HG03460 (cell line): ENCODE data around the gene PAPPA.

Experiments used
- ATAC-seq: cut with Tn5 transposase; IDR thresholded peaks from one replicate; pipeline ENCODE4 v1.9.1; 2021; ENCODE audit not compliant: unreplicated experiment

The PAPPA gene

GRCh38 chr9:116271340-116271739, 117.7 kb downstream of the PAPPA start:
- no peak for ATAC-seq

DNA sequence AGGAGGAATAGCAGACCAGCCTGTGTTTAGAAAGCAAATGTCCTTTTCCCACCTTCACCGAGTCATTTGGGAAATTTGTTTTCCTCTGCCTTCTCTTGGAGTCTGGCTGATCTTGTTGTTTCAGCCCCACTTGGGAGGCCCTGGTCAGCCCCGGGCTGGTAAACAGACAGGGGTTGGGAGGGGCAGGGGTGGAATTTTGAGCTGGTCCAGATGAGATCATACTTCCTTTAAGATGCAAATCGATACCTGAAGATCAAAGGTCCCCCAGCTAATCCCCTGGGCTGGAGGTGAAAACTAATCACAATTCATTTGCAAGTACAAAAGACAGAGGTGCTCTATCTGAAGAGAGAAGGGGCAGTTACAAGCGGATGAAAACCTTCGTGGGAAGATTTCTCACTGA, 118.4 kb downstream of the PAPPA start:
- no peak for ATAC-seq

DNA sequence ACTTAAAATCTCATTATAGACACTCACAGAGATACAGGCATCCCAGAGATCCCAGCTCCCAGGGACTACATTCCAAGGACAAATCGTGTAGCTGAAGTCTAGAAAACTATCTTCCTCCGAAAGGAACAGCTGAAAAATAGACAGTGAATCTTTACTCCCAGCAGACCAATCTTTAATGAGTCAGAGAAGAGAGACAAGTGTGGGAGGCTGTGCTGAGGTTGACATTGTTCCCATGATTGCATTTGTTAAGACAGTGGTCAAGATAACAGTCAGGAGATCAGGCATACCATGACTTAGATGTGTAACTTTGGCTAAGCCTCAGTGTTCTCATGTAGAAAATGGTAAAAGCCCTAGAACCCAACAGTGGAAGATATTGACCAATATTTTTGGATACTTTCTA, 120.7 kb downstream of the PAPPA start:
- no peak for ATAC-seq

- ATAC-seq = no peak
Measured at GRCh38 chr9:116275418-116276195, 122.0 kb downstream of the PAPPA start.

GRCh38 chr9:116276196-116276493, 122.6 kb downstream of the PAPPA start:
- no peak for ATAC-seq

DNA sequence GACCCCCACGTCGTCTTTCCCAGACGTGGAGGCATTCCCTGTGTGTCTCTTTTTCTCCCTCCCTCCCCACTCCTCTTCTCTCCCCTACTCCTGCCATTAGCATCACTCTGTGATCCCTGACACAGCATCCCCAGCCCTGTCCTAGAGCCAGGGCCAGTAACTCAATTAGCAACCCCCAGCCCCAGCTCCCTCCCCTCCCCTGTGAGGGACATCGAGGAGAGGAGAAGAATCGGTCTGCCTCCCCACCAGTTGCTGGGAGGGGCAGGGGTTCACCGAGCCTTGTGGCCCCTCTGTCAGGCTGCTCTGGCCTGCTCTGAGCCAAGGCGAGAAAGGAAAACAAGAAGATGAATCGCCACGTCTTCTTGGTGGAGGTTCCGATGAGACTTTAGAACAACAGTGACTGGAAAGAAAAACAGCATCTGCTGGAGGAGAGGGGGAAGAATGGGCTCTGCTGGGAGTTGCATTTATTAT, 123.1 kb downstream of the PAPPA start:
- no peak for ATAC-seq

DNA sequence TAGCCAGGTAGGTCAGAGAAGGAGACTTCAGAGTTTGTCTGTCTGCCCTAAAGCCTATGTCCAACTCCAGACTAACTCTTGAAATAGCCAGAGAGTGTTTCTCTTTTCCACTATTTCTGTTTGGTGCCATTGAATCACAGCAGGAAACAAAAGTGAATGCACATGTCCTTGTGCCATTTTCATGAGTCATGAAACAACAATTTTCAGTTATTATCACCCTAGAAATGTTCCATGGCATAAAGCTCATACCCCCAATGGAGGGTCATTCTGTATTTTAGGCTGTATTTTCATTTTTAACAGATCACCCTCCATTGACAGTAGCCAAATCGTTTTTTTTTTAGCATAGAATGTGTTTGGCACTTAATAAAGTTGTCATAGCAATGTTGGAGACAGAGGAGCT, 124.7 kb downstream of the PAPPA start:
- ATAC-seq = no peak

DNA sequence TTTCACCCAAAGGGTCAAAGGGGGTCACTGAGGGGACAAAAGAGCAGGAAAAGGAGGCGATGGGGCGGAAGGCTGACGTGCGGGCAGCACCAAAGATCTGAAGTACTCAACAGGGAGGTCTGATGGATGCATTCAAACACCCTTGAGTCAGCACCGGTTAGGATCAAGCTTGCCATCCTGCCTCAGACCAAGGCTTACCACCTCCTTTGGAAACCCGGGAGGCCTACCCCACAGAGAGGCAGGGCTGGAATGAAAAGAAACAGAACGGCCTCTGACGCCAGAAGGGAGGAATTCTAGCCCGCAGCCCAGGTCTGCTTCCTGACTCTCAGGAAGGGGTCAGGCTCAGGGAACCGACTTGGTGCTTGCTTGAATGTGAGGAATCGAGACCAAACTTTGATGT, 125.6 kb downstream of the PAPPA start:
- no peak for ATAC-seq

DNA sequence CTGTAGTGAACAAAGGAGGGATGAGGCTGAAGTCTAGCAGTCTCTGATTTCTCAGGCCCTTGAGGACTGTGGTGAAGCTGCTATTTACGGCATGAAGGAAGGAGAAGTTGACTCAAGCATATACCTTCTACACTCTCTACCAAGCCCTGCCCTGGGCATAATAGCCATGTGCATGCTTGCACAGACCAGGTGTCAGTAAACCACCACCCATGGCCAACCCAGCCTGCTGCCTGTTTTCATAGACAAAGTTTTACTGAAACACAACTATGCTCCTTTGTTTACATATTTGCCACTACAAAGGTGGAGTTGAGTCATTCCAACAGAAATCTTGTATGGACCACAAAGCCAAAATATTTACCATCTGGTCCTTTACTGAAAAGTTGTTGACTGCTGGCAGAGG, 126.9 kb downstream of the PAPPA start:
- ATAC-seq = no peak

- ATAC-seq = no peak
Measured at GRCh38 chr9:116282597-116282996, 129.0 kb downstream of the PAPPA start.

- no peak for ATAC-seq
Measured at GRCh38 chr9:116284518-116284917, 130.9 kb downstream of the PAPPA start.

DNA sequence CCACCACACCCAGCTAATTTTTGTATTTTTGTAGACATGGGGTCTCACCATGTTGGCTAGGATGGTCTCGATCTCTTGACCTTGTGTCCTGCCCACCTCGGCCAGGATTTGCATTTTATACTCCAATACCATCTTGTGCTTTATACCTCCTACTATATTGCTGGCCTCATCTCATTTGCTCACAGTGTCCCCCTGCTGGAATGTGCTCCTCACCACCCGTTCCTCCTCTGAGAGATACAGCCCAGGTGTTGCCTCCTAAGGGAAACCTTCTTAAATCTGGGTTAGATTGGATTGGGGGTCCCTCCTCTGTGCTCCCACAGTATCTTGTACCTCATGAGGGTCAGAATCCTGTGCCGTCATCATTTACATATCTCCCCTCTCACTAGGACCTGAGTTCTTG, 131.7 kb downstream of the PAPPA start:
- ATAC-seq = no peak

DNA sequence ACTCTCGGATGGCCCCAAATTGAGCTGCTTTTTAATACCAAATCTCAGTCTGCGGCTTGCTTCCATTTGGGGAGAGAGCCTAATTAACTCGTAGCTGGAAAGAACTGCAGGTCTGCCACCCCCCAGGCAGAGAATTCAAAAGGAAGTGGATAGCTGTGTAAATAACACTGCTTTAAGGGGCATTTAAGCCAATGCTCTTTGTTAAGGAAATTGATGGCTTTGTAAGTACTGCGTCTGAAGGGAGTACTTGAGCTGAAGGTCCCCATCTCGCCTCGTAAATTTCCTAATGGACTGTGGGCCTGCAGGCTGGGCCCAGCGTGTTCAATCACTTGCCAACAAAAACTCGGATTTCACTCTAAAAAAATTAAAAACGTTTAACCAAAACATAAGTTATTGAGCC, 132.7 kb downstream of the PAPPA start:
- no peak for ATAC-seq

- ATAC-seq = no peak
Measured at GRCh38 chr9:116287721-116288120, 134.1 kb downstream of the PAPPA start.

- ATAC-seq = no peak
Measured at GRCh38 chr9:116288658-116289057, 135.1 kb downstream of the PAPPA start.

- ATAC-seq = no peak
Measured at GRCh38 chr9:116297346-116297745, 143.8 kb downstream of the PAPPA start.

- no peak for ATAC-seq
Measured at GRCh38 chr9:116298249-116298648, 144.7 kb downstream of the PAPPA start.

- ATAC-seq = no peak
Measured at GRCh38 chr9:116298878-116299391, 145.3 kb downstream of the PAPPA start.

- no peak for ATAC-seq
Measured at GRCh38 chr9:116300360-116300870, 146.8 kb downstream of the PAPPA start.

DNA sequence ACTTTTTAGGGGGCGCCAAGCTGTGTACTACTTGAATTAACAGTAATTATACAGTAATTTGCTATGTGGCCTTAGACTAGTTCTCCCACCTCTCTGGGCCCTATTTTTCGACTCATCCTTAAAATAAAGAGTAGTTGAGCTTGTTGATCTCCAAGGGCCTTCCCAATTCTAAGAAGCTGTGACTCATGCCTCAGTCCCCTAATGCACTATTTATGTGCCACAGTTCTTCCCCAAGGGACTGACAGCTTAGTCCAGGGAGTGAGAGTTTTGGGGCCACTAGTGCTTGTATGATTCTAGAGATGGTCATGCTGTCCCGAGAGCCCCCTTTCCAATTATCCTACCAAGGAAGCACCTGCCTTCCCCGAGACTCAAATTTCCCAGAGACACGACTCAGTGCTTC, 149.7 kb downstream of the PAPPA start:
- ATAC-seq = no peak

DNA sequence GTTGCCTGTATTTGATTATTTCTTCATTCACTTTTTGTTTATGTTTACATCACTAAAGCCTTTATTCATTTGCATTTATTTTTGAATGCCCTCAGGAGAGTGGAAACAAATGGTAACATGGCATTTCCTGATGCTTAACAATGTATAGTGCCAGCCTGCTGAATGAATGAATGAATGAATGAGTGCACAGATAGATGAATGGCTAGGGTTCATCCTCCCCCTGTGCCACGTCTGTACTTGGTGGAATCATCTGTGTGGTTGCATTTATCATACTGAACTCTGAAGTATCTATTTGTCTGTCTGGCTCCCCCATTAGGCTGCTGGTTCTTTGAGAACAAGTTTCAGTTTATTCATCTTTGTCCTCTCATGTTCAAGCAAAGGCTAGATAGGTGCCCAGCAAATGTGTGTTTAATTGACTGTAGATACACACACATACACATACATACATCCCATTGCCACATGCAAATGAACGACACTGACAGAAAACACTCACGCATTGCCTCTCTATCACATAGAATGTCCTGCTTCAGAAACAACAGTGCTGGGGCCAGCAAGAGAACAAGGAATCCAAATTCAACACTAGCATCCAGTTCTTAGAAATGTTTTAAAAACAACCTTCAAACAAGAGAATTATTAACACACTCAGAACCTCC, 150.4 kb downstream of the PAPPA start:
- ATAC-seq = no peak

DNA sequence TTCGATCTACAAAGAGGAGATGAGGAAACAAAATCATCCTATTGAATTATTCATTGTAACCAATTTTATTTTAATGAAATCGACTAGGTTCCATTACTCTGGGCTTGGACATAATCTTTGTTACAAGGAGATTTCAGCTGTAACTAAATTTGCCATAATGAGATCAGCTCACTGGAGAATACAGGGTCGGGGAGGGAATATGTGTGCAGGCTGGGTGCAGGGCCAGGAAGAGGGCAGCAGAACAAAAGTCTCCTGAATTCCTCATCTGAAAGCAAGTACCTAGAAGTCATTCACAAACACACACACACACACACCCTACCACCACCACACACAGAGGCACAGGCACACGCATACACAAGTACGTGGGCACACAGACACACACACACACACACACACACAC, 151.2 kb downstream of the PAPPA start:
- no peak for ATAC-seq
